Body of pancreas (tissue), 4 donors: ENCODE measurements around the gene KANK2.

ENCODE experiments used
- CTCF ChIP-seq, 7 experiments: fragments of 450-650 bp in 4 of 7; fragments of 200-600 bp in 3 of 7; sonication (generic) in 3 of 7; IDR thresholded peaks; one replicate each; pipeline ENCODE4 v1.5.1; 2016 to 2019; ENCODE audit warnings: antibody characterized with exemption in 7 of 7
- POLR2A ChIP-seq, 3 donors: fragments of 450-650 bp; IDR thresholded peaks; one replicate each; pipeline ENCODE4 v1.6.1; 2016; ENCODE audit warnings: antibody characterized with exemption in 3 of 3, mild to moderate bottlenecking in 2 of 3

- TF ChIP-seq CTCF (IDR thresholded peaks at IDR 0.05) (no peak), POLR2A (IDR thresholded peaks at IDR 0.05) (no peak)
These were observed 28.8 kb downstream of the KANK2 start for GRCh38 chr19:11168568-11168967.
